ENCODE results near the gene PLEKHG3. TPM values are rescaled to one million over a fixed set of nuclear protein-coding genes. Genes with fewer than 3 reads are reported as not detected.

PLEKHG3 gene
- total and polyA plus RNA-seq, 2 of the 13 experiments (the other 11 are each of a cell fraction or from before 2014, with no cell fraction given) = 7.1 to 9.8 TPM

- CTCF ChIA-PET (ENCODE audit: low intra/inter-chr PET ratio, low total read pairs) = no interaction called here
- 49% methylated on average over 7 of the region's 7 CpGs for WGBS (ENCODE audit: low lambda C conversion rate)
- intact Hi-C loops (cut with micrococcal nuclease; ENCODE audit: unreplicated experiment) = no loop called here
Measured at GRCh38 chr14:64779472-64779871, 75.2 kb downstream of the PLEKHG3 start.

GRCh38 chr14:64782196-64782595 is 78.0 kb downstream of the PLEKHG3 start:
- intact Hi-C loops (cut with micrococcal nuclease; ENCODE audit: unreplicated experiment) (no loop called here), in situ Hi-C loops (cut with HindIII; ENCODE audit: extremely low pct_ligation_motif_present, low pct_unique_long_range_greater_than_20kb) (no loop called here)
- ATAC-seq = no peak
- H3K27me3 ChIP-seq (ENCODE audit: control insufficient read depth in 1 of 2, insufficient read depth in 2 of 2, low read length in 2 of 2) = peaks cover 2 to 9% of the 10 kb centered on the region in 2 experiments; a peak in 3 of 5 replicates
- CTCF ChIA-PET (ENCODE audit: low intra/inter-chr PET ratio, low total read pairs) = no interaction called here
- TF ChIP-seq ZFP36L2 (CRISPR knock-in tag; IDR thresholded peaks at IDR 0.05) = no peak
- TF ChIP-seq GABPA (IDR thresholded peaks at IDR 0.05; ENCODE audit: low read depth, low read length) = no peak
- no peak for TF ChIP-seq GABPA (CRISPR knock-in tag; IDR thresholded peaks at IDR 0.05; ENCODE audit: low read depth)
- no peak for TF ChIP-seq PBX3 (CRISPR knock-in tag; IDR thresholded peaks at IDR 0.05; ENCODE audit: borderline replicate concordance)
- TF ChIP-seq JUND (CRISPR knock-in tag; IDR thresholded peaks at IDR 0.05) = no peak
- no peak for TF ChIP-seq CSRNP2 (CRISPR knock-in tag; conservative IDR thresholded peaks at IDR 0.05; ENCODE audit: low read depth)
- TF ChIP-seq GATAD1 (CRISPR knock-in tag; IDR thresholded peaks at IDR 0.05) = no peak
- no peak for TF ChIP-seq ZNF101 (CRISPR knock-in tag; IDR thresholded peaks at IDR 0.05; ENCODE audit: borderline replicate concordance, low read depth)
- H3K9ac ChIP-seq (ENCODE audit: insufficient read depth, low read depth, low read length) = no peak overlapping the region
- BruUV-seq (replicated peaks) = no TSS peak
- no peak for DNase-seq (ENCODE audit: low spot score)
- H3K36me3 ChIP-seq (replicated peaks in 1 of 2; ENCODE audit: control insufficient read depth in 1 of 2, insufficient read depth in 2 of 2, low read length in 2 of 2) = no peaks in the 10 kb centered on the region
- H3K4me1 ChIP-seq (ENCODE audit: insufficient read depth, low read length) = peaks cover 9% of the 10 kb centered on the region
- no peak for FAIRE-seq
- no peak overlapping the region for H3K4me2 ChIP-seq (ENCODE audit: low read depth, low read length)
- 23% methylated on average over 11 of the region's 11 CpGs for WGBS (ENCODE audit: low lambda C conversion rate)
- H3K79me2 ChIP-seq (ENCODE audit: insufficient read depth, low read length) = no peaks in the 10 kb centered on the region
- no peak overlapping the region for H3K27ac ChIP-seq (ENCODE audit: extremely low read length, insufficient read depth, low read length)
- no peaks in the 10 kb centered on the region for H4K20me1 ChIP-seq (ENCODE audit: insufficient read depth, low read length)
- H3K4me3 ChIP-seq (replicated peaks in 1 of 3; ENCODE audit: insufficient read depth in 1 of 3, low read depth in 2 of 3, low read length in 3 of 3) = no peak overlapping the region
- no peak overlapping the region for H2AFZ ChIP-seq (ENCODE audit: low read length)
- no peaks in the 10 kb centered on the region for H3K9me3 ChIP-seq (ENCODE audit: low read length)
- POLR2A ChIA-PET = no interaction called here

More at GRCh38 chr14:64779472-64779871, 75.2 kb downstream of the PLEKHG3 start:
- no peak overlapping the region for H2AFZ ChIP-seq (ENCODE audit: low read length)
- no peaks in the 10 kb centered on the region for H3K9me3 ChIP-seq (ENCODE audit: low read length)
- TF ChIP-seq TMF1 (CRISPR knock-in tag; IDR thresholded peaks at IDR 0.05; ENCODE audit: low read depth) = no peak
- H3K27ac ChIP-seq (ENCODE audit: extremely low read length, insufficient read depth, low read length) = no peak overlapping the region
- peaks cover 9% of the 10 kb centered on the region for H3K4me1 ChIP-seq (ENCODE audit: insufficient read depth, low read length)
- no peak for ATAC-seq
- DNase-seq (ENCODE audit: low spot score) = no peak
- no peaks in the 10 kb centered on the region for H3K36me3 ChIP-seq (replicated peaks in 1 of 2; ENCODE audit: control insufficient read depth in 1 of 2, insufficient read depth in 2 of 2, low read length in 2 of 2)
- POLR2A ChIA-PET = no interaction called here
- H3K9ac ChIP-seq (ENCODE audit: insufficient read depth, low read depth, low read length) = no peak overlapping the region
- FAIRE-seq = no peak
- no peak overlapping the region for H3K4me2 ChIP-seq (ENCODE audit: low read depth, low read length)
- no peaks in the 10 kb centered on the region for H3K79me2 ChIP-seq (ENCODE audit: insufficient read depth, low read length)
- in situ Hi-C loops (cut with HindIII; ENCODE audit: extremely low pct_ligation_motif_present, low pct_unique_long_range_greater_than_20kb) = no loop called here
- no peaks in the 10 kb centered on the region for H4K20me1 ChIP-seq (ENCODE audit: insufficient read depth, low read length)
- H3K4me3 ChIP-seq (replicated peaks in 1 of 3; ENCODE audit: insufficient read depth in 1 of 3, low read depth in 2 of 3, low read length in 3 of 3) = no peak overlapping the region
- peaks cover 0 to 2% of the 10 kb centered on the region in 2 experiments; a peak in 3 of 5 replicates for H3K27me3 ChIP-seq (ENCODE audit: control insufficient read depth in 1 of 2, insufficient read depth in 2 of 2, low read length in 2 of 2)
- no TSS peak for BruUV-seq (replicated peaks)
